ENCODE results near the gene CTU2.

DNA sequence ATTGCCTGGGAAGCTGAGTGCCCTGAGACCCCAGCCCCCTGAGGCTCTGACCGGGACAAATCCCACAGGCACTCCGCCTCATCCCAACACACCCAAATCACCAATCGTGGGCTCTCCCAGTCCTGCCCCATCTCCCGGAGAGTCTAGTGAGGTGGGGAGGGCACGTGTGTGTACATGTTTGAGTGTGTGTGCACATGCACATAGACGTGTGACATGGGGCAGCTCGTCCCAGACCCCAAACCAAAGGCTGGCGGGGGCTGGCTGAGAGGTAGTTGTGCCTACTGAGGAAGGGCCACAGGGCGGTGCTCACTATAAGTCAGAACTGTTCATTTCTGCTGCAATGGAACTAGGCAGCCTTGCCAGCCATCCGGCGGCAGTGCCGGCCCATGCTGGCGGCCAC, 28.6 kb upstream of the CTU2 start:
- TF ChIP-seq, protein P1, sequence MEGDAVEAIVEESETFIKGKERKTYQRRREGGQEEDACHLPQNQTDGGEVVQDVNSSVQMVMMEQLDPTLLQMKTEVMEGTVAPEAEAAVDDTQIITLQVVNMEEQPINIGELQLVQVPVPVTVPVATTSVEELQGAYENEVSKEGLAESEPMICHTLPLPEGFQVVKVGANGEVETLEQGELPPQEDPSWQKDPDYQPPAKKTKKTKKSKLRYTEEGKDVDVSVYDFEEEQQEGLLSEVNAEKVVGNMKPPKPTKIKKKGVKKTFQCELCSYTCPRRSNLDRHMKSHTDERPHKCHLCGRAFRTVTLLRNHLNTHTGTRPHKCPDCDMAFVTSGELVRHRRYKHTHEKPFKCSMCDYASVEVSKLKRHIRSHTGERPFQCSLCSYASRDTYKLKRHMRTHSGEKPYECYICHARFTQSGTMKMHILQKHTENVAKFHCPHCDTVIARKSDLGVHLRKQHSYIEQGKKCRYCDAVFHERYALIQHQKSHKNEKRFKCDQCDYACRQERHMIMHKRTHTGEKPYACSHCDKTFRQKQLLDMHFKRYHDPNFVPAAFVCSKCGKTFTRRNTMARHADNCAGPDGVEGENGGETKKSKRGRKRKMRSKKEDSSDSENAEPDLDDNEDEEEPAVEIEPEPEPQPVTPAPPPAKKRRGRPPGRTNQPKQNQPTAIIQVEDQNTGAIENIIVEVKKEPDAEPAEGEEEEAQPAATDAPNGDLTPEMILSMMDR (IDR thresholded peaks at IDR 0.05) = no peak
- TF ChIP-seq EP300 (IDR thresholded peaks at IDR 0.05) (no peak), POLR2A (IDR thresholded peaks at IDR 0.05) (no peak), POLR2AphosphoS5 (IDR thresholded peaks at IDR 0.05) (no peak)

Measured in stomach (tissue), 4 donors.